ENCODE measurements around the gene LRRC8A.
"Not testable (repeated sequence)": the region's sequence is repeated elsewhere in the genome, so short reads cannot be mapped to it uniquely, and the experiment has no call there.

Gene LRRC8A

GRCh38 chr9:128881884-128882676 is at the start of gene LRRC8A, which contains the start of gene KYAT1:
Gene LRRC8A (plus strand): TSS chr9:128882133. CDS start chr9:128907165, 25,032 bp downstream.
Gene KYAT1 (minus strand): TSS chr9:128881950. CDS start chr9:128845405, 36,545 bp downstream.
- DNase-seq, result peak; percentile 98

GRCh38 chr9:128833696-128834095 is 48.2 kb upstream of the LRRC8A start:
- DNase-seq, result no peak

- no peak for DNase-seq
Observed at GRCh38 chr9:128835246-128836210, 46.4 kb upstream of the LRRC8A start.

- no peak for DNase-seq
Observed at GRCh38 chr9:128836509-128837145, 45.3 kb upstream of the LRRC8A start.

- no peak for DNase-seq
Observed at GRCh38 chr9:128838338-128838737, 43.6 kb upstream of the LRRC8A start.

- DNase-seq, result no peak
Observed at GRCh38 chr9:128840524-128840923, 41.4 kb upstream of the LRRC8A start.

GRCh38 chr9:128841694-128842492 is 40.0 kb upstream of the LRRC8A start:
- DNase-seq, result no peak

- not testable (repeated sequence) for DNase-seq
Observed at GRCh38 chr9:128843171-128843570, 38.8 kb upstream of the LRRC8A start.

GRCh38 chr9:128845186-128845931 is 36.6 kb upstream of the LRRC8A start:
- DNase-seq, result peak; percentile 45

GRCh38 chr9:128846680-128847030 is 35.3 kb upstream of the LRRC8A start:
- DNase-seq, result no peak

- DNase-seq, result no peak
Observed at GRCh38 chr9:128847803-128848202, 34.1 kb upstream of the LRRC8A start.

GRCh38 chr9:128851024-128851423 is 30.9 kb upstream of the LRRC8A start:
- not testable (repeated sequence) for DNase-seq

- DNase-seq, result peak; percentile 35
Observed at GRCh38 chr9:128851779-128852600, 29.9 kb upstream of the LRRC8A start.

- not testable (repeated sequence) for DNase-seq
Observed at GRCh38 chr9:128852646-128853045, 29.3 kb upstream of the LRRC8A start.

GRCh38 chr9:128854454-128854853 is 27.5 kb upstream of the LRRC8A start:
- DNase-seq, result not testable (repeated sequence)

GRCh38 chr9:128858476-128858875 is 23.5 kb upstream of the LRRC8A start:
- DNase-seq, result not testable (repeated sequence)

- DNase-seq, result no peak
Observed at GRCh38 chr9:128860937-128861336, 21.0 kb upstream of the LRRC8A start.

GRCh38 chr9:128861501-128861900 is 20.4 kb upstream of the LRRC8A start:
- DNase-seq, result no peak

- no peak for DNase-seq
Observed at GRCh38 chr9:128862401-128862851, 19.5 kb upstream of the LRRC8A start.

- peak; percentile 82 for DNase-seq
Observed at GRCh38 chr9:128863647-128864046, 18.3 kb upstream of the LRRC8A start.
